Esophagus muscularis mucosa (tissue), 3 donors: ENCODE results near the gene NELFCD.

Experiments used
- CTCF ChIP-seq, 3 experiments: fragments of 200-600 bp in 2 of 3; fragments of 450-650 bp in 1 of 3; sonication (generic) in 2 of 3; IDR thresholded peaks; one replicate each; pipeline ENCODE4 v1.5.1; 2017 to 2019; ENCODE audit warnings: antibody characterized with exemption in 3 of 3, mild to moderate bottlenecking in 2 of 3, moderate library complexity in 1 of 3
- POLR2A ChIP-seq: fragments of 450-650 bp; IDR thresholded peaks from one replicate; pipeline ENCODE4 v1.6.1; 2017; ENCODE audit warnings: antibody characterized with exemption, moderate library complexity, mild to moderate bottlenecking, low read depth
- POLR2AphosphoS5 ChIP-seq, 2 donors: sonication (generic); formaldehyde crosslinking; IDR thresholded peaks; one replicate each; pipeline ENCODE4 v1.6.1; 2017; ENCODE audit warnings: antibody characterized with exemption in 2 of 2

GRCh38 chr20:59024111-59024530 is 43.1 kb downstream of the NELFCD start:
- TF ChIP-seq POLR2AphosphoS5 (IDR thresholded peaks at IDR 0.05) = no peak
- no peak for TF ChIP-seq CTCF (IDR thresholded peaks at IDR 0.05)
- no peak for TF ChIP-seq POLR2A
